ENCODE results near the gene PLIN3.
"Not testable (repeated sequence)": the region's sequence is repeated elsewhere in the genome, so short reads cannot be mapped to it uniquely, and the experiment has no call there.

The PLIN3 gene

DNA sequence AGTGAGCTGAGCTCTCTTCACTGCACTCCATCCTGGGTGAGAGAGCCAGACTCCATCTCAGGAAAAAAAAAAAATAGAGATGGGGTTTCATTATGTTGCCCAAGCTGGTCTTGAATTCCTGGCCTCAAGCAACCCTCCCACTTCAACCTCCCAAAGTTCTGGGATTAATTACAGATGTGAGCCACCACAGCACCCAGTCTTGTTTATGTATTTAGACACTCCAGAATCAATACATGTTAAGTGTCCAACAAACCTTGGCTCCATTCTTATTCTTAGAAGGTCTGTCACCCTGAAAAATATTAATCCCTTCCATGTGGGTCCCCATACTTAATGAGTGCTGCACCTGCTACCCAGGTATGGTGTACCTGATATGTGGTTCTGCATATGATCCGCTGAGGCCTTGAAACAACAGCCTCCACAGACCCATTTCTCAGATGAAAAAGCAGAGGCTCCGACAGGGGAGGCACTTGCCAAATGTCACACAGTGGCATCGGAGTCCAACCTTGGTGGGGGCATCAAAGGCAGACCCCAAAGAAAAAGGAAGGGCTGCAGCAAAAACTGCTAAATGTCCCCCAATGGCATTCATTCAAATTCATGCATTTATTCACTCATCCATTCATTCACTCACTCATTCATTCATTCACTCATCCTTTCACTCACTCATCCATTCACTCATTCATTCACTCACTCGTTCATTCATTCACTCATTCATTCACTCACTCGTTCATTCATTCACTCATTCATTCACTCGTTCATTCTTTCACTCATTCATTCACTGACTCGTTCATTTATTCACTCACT, 52.6 kb downstream of the PLIN3 start:
- Histone ChIP-seq H3K27me3 (ENCODE audit: low read depth, low read length) (no peaks in the 10 kb centered on the region), H3K4me3 (ENCODE audit: low read length) (no peak overlapping the region), H3K4me2 (ENCODE audit: low read length) (no peak overlapping the region), H3K79me2 (ENCODE audit: low read length) (peaks cover 29% of the 10 kb centered on the region), H2AFZ (ENCODE audit: low read depth, low read length) (no peak overlapping the region), H3K36me3 (replicated peaks; ENCODE audit: low read depth, low read length) (peaks cover 42% of the 10 kb centered on the region), H4K20me1 (ENCODE audit: insufficient read depth, low read length) (peaks cover 44% of the 10 kb centered on the region), H3K27ac (ENCODE audit: low read length) (no peak overlapping the region), H3K4me1 (ENCODE audit: low read length) (peaks cover 11% of the 10 kb centered on the region), H3K9ac (ENCODE audit: low read length) (no peak overlapping the region), H3K9me3 (ENCODE audit: insufficient read depth, low read length) (no peaks in the 10 kb centered on the region)
- no peak for TF ChIP-seq CTCF (IDR thresholded peaks at IDR 0.05; ENCODE audit: low read depth, low read length)
- no peak for TF ChIP-seq EZH2phosphoT487 (IDR thresholded peaks at IDR 0.05; ENCODE audit: low read depth)

DNA sequence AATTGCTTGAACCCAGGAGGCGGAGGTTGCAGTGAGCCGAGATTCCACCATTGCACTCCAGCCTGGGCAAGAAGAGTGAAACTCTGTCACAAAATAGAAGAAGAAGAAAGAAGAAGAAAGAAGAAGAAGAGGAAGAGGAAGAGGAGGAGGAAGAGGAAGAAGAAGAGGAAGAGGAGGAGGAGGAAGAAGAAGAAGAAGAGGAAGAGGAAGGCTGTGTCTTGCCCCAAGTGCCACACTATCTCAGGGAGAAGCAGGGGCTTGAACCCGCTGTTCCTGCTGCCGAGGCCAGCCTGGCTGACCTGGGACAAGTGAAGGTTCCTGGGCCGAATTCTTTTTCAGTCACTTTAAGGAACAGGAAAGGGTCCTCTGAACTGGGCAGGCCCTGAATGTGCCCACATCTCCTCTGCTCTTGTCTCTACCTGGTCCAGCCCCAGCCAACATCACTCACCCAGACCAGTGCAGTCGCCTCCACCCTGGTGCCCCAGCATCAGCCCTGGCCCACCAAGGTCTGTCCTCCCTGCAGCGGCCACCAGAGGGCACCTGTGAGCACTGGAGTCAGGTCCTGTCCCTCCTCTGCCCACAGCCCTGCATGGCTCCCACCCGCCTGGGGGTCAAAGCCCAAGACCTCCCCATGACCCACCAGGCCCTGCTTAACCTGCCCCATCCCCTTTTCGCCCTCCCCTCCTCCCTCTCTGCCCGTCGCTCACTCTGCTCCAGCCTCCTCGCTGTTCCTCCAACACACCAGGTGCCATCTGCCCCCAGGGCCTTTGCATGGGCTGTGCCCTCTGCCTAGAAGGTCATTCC, 55.9 kb downstream of the PLIN3 start:
- Histone ChIP-seq H3K9ac (ENCODE audit: low read length) (no peak overlapping the region), H3K4me1 (ENCODE audit: low read length) (peaks cover 24% of the 10 kb centered on the region), H2AFZ (ENCODE audit: low read depth, low read length) (no peak overlapping the region), H4K20me1 (ENCODE audit: insufficient read depth, low read length) (peaks cover 17% of the 10 kb centered on the region), H3K9me3 (ENCODE audit: insufficient read depth, low read length) (no peaks in the 10 kb centered on the region), H3K79me2 (ENCODE audit: low read length) (peaks cover 4% of the 10 kb centered on the region; the same call in 1 of the 2 replicates), H3K36me3 (replicated peaks; ENCODE audit: low read depth, low read length) (peaks cover 16% of the 10 kb centered on the region), H3K27ac (ENCODE audit: low read length) (no peak overlapping the region), H3K4me2 (ENCODE audit: low read length) (no peak overlapping the region), H3K4me3 (ENCODE audit: low read length) (no peak overlapping the region), H3K27me3 (ENCODE audit: low read depth, low read length) (no peaks in the 10 kb centered on the region)
- TF ChIP-seq CTCF (IDR thresholded peaks at IDR 0.05; ENCODE audit: low read depth, low read length) (peak; percentile 91), EZH2phosphoT487 (IDR thresholded peaks at IDR 0.05; ENCODE audit: low read depth) (no peak)

- no peak overlapping the region for H3K9ac ChIP-seq (ENCODE audit: low read length)
- H4K20me1 ChIP-seq (ENCODE audit: insufficient read depth, low read length): no peaks in the 10 kb centered on the region
- no peaks in the 10 kb centered on the region for H3K27me3 ChIP-seq (ENCODE audit: low read depth, low read length)
- H3K79me2 ChIP-seq (ENCODE audit: low read length): no peaks in the 10 kb centered on the region
- no peak overlapping the region for H2AFZ ChIP-seq (ENCODE audit: low read depth, low read length)
- no peaks in the 10 kb centered on the region for H3K9me3 ChIP-seq (ENCODE audit: insufficient read depth, low read length)
- peaks cover 17% of the 10 kb centered on the region for H3K4me1 ChIP-seq (ENCODE audit: low read length)
- no peaks in the 10 kb centered on the region for H3K36me3 ChIP-seq (replicated peaks; ENCODE audit: low read depth, low read length)
- H3K4me3 ChIP-seq (ENCODE audit: low read length): no peak overlapping the region
- H3K4me2 ChIP-seq (ENCODE audit: low read length): peak overlapping the region; percentile 10; the same call in 1 of the 2 replicates
- no peak overlapping the region for H3K27ac ChIP-seq (ENCODE audit: low read length)
- TF ChIP-seq CTCF (IDR thresholded peaks at IDR 0.05; ENCODE audit: low read depth, low read length) (no peak), EZH2phosphoT487 (IDR thresholded peaks at IDR 0.05; ENCODE audit: low read depth) (no peak)
Measured at GRCh38 chr19:4807188-4807587, 60.3 kb downstream of the PLIN3 start.

GRCh38 chr19:4806384-4806783, 61.1 kb downstream of the PLIN3 start:
- Histone ChIP-seq H3K27ac (ENCODE audit: low read length) (no peak overlapping the region), H3K9ac (ENCODE audit: low read length) (no peak overlapping the region), H3K4me2 (ENCODE audit: low read length) (no peak overlapping the region), H2AFZ (ENCODE audit: low read depth, low read length) (no peak overlapping the region), H3K4me3 (ENCODE audit: low read length) (no peak overlapping the region), H3K9me3 (ENCODE audit: insufficient read depth, low read length) (no peaks in the 10 kb centered on the region), H3K4me1 (ENCODE audit: low read length) (peaks cover 15% of the 10 kb centered on the region), H3K27me3 (ENCODE audit: low read depth, low read length) (no peaks in the 10 kb centered on the region), H3K36me3 (replicated peaks; ENCODE audit: low read depth, low read length) (no peaks in the 10 kb centered on the region), H3K79me2 (ENCODE audit: low read length) (no peaks in the 10 kb centered on the region), H4K20me1 (ENCODE audit: insufficient read depth, low read length) (no peaks in the 10 kb centered on the region)
- TF ChIP-seq EZH2phosphoT487 (IDR thresholded peaks at IDR 0.05; ENCODE audit: low read depth) (no peak), CTCF (IDR thresholded peaks at IDR 0.05; ENCODE audit: low read depth, low read length) (no peak)

DNA sequence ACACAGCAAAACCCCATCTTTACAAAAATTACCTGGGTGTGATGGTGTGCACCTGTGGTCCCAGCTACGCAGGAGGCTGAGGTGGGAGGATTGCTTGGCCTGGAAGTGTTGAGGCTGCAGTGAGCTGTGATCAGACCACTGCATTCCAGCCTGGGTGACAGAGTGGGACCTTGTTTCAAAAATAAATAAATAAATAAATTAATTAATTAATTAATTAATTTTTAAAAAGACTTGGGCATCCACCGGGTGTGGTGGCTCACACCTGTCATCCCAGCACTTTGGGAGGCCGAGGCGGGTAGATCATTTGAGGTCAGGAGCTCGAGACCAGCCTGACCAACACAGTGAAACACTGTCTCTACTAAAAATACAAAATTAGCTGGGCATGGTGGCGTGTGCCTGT, 62.3 kb downstream of the PLIN3 start:
- H3K79me2 ChIP-seq (ENCODE audit: low read length); H4K20me1 ChIP-seq (ENCODE audit: insufficient read depth, low read length); H3K4me2 ChIP-seq (ENCODE audit: low read length); H3K4me3 ChIP-seq (ENCODE audit: low read length); H3K9me3 ChIP-seq (ENCODE audit: insufficient read depth, low read length); H3K9ac ChIP-seq (ENCODE audit: low read length); H3K27ac ChIP-seq (ENCODE audit: low read length); H3K36me3 ChIP-seq (replicated peaks; ENCODE audit: low read depth, low read length); H2AFZ ChIP-seq (ENCODE audit: low read depth, low read length); H3K27me3 ChIP-seq (ENCODE audit: low read depth, low read length): not testable (repeated sequence)
- H3K4me1 ChIP-seq (ENCODE audit: low read length): peaks cover 14% of the 10 kb centered on the region

Data from OCI-LY3 (cell line).